HPDE6-E6E7 (cell line): ENCODE results near the gene TRPV5.

Experiments used
- DNase-seq: peaks from one replicate; pipeline ENCODE4 v3.0.0; 2011; ENCODE audit warnings: missing footprints; ENCODE audit errors: extremely low spot score

The TRPV5 gene

DNA sequence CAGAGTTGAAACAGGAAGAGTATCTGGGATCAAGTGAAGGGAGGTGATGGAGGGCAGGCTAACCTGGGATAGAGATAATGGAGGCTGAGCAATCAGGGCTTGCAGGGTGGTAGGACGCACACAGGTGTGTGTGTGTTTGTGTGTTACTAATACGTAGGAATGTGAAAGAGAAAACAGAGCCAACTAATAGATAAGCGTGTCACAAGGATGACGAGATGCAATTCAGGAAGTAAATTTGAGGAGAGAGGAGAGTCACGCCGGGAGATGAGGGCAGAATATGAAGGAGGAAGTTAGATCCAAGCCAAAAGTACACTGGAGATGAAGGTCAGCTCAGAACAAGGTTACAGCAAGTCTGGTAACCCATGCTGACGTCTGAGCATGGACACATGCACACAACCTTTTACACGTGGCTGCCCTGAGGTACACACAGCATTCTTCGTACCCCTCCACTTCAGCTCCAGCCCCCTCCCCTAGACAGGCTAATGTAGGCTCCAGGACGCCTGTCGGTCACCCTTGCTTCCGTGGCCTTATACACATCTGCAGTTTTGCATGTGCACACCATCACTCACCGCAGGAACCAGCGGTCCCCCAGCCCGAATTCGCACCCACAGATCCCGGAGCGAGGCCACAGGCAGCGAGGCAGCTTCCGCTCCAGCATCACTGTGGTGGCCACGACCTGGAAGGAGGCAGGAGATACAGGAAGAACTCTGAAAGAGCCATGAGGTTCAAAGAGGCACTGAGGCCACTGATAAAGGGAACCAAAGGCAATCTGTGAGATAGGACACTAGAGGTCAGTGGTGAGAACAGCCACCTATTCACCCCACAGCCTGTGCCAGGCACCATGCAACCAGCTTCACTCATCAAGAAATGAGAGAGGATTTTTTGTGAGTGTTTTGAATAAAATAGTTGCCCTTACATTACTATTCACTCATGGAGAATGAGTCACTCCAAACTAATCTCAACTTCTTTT is 24.3 kb downstream of the TRPV5 start:
- DNase-seq, result no peak

DNA sequence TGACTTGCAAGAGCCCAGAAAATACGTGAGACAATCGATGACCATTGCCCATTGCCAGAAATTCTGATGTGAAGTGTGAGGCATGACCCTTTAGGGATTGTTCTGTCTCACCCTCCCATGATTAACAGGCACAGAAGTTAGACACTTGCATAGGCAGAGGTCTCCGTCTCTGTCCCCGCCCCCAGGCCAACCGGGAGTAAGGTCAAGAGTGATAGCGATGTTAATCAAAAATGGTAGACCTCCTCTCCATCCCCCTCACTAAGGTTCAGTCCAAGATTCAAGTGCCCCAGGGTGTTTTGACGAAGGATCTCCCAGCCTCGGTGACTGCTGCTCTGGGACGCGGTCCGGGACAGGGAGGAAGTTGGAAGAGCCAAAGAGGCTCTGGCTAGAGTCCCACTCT is 25.3 kb downstream of the TRPV5 start:
- DNase-seq, result no peak

DNA sequence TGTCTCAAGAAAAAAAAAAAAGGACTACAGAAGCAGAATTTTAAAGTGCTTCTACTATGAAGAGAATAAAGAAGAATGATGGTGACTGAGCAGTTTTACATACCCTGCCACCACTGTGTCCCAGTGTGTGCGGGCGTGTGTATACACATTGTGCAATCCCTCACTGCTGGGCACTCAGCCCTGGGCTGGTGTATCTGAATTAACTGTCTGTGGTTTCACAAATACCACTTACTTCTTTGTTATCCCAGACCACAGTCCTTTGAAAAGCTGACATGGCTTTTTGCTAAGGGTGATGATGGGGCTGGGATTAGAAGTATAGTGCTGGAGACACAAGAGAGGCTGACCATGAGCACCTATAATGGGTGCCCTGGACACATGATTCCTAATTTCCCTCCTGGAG is 26.9 kb downstream of the TRPV5 start:
- DNase-seq, result no peak

DNA sequence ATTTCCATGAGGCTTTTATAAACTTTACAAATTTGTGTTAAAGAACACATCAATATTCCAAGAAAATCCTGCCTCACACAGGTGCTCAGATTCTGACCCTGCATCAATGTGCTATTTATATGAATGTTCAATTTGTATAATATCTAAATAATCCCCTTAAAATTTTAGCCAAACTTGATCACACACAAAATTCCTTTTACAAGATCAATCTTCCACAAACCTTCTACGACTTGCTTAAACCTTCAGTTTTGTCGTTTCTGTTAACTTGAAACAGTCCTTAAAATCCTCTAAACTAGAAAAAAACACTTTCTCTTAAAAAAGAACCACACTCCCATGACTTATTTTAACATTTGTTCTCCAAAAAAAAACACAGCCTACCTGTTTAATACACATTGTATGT is 27.8 kb downstream of the TRPV5 start:
- no peak for DNase-seq

DNA sequence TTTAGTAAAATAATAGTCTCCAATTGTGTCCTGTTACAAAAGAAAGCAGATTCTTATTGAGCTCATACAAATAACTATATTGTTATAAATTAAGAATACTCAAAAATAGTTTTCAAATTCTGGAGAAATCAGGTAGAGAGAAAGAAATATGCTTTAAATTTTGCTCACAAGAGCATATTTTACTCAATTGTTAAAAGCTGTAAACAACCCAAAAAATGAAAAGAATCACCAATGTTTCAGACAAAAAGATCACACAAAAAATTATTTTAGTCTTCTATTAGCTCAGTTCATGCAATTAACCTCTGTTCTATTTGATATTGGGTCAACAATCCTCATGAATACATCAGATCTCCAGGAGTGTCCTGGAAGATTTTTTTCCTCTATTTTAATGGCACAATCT is 29.4 kb downstream of the TRPV5 start:
- no peak for DNase-seq

DNA sequence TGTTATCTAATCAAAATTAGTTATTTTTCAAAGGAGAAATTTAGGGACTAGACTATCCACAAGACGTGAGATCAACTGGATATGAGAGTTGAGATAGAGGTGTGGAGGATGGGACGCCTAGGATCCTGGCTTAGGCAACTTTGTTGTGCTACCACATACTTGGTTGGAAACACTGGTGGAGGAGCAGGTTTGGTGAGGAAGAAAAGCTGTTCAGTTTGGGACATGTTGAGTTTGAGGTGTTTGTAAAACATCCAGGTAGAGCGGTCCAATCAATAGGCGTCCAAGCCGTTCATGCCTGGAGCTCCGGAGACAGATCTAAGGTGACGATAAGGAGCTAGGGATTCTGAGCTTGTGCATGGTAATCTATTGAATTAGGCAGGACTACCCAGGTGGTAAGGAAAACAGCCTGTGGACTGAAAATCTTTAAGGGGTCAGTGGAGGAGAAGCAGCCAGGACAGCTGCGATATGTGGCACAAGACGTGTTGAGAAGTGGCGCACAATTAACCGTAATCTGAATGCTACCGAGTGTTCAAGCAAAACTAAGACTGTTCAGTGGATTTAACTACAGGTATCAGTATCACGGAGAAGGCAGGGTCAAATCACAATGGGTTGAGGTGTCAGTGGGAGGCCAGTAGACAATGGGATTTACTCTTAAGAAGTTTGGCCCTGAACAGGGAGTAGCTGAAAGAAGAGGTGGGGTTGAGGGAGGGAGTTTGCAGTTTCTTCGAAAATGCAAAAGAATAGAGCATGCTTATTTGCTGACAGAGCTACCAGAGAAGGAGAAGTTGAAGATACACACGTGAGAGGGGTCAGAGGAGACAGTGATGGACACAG is 31.9 kb downstream of the TRPV5 start:
- DNase-seq, result no peak

DNA sequence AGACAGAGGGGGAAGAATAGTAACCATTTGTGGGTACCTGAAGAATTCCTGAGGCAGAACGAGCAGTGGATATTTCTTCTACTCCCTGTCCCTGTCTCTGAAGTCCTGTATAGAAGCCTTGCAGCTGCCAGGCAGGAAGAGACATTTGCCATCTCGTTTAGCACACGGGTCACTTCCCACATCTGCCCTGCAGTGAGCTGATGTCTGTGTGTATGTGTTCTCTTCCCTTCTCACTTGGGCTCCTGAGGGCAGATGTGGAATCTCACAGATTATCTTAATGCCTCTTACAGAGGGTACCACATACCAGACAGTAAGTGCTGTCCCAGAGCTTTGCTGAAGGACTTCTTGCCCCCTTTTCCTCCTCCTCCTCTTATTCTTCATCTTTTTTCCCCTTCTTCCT is 33.9 kb downstream of the TRPV5 start:
- no peak for DNase-seq

DNA sequence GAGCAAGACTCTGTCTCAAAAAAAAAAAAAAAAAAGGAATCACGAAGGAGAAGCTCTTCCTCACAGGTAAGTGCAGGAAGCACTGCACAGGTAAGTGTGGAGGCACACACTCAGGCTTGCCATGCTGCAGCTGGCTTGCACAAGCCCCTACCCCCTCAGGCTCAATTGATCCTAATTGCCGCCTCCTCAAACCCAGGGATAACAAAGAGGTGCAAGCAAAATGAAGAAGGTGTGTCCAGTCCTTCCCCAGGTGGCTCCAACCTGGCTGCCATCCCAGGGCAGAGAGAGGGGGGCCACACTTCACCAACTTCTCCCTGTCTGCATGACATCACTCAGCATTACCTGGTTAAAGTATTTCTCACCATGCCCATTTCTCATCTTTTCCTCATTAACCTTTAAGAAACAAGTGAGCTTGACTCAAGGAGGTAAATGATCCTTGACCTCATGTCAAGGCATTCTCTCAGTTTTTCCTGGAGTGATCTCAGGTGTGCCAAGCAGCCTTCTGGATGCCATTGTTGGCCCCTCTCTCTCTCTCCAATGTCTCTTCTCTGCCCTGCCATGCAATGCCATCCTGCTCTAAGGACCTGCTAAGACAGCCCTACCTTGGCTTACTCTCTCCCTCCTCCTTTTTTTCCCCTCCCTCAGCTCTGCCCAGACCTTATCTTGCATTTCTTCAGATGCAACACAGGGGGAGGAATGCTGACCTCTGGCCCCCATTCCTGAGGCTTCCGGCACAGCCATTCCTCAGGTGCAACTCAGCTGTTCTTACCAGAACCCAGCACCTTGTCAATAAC is 35.0 kb downstream of the TRPV5 start:
- DNase-seq, result no peak

DNA sequence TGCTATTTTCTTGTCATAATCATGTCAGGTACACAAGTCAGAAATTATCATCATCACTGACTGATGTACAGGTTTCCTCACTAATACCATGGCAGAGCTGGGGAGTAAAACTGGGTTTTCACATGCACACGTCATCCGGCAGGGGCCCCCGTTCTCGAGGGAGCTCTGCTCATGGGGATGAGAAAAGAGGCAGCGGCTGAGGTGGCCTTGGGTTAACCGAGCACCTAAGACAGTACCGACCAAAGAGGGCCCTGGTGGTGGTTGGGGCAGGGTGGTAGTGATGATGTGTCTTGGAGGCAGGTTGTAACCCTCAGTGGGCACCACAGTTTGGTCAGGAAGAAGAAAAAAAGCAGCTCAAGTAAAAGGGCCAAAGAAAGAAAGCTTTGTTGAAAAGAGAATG is 35.9 kb downstream of the TRPV5 start:
- no peak for DNase-seq

DNA sequence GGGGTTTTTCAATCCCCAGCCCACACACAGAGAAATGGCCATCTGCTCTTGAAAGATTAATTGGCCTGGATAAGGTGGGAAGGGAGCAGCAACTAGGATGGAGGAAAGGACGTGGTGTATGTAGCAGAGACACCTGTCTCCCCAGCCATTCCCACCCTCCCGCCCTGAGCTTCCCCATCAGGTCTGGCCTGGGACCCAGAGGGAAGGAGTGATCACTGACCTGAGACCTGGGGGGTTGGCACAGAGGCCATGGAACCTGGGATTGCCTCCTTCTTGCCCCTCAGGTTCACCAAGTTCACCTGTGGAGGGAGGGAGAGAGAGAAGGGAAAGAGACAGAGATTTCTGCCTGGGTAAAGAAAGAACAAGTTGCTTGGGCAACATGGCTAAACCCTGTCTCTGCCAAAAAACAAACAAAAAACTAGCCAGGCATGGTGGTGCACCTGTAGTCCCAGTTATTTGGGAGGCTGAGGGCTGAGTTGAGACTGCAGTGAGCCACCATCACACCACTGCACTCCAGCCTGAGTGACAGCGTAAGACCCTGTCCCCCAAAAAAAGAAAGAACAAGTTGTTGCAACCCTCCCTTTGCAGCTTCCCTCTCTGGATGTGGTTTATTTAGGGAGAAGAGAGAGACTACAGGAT is 36.7 kb downstream of the TRPV5 start:
- DNase-seq, result no peak

DNA sequence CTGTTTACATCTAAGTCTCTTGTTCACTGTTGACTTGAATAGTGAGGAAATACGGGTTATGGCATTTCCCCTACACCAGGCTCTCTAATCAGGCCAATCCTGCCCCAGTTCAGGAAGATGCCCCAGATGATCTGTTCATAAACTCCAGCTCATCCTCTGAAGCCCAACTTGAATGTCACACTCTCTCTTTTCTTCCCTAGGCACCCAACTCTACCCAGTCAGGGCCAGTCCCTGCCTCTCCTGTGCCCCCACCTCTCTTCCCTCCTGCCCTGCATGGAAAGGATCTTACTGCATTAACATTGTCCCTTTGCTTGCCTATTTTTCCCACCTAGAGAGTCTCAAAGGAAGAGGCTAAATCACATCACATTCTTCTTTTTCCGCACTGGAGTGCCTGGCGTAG is 37.4 kb downstream of the TRPV5 start:
- DNase-seq, result no peak

DNA sequence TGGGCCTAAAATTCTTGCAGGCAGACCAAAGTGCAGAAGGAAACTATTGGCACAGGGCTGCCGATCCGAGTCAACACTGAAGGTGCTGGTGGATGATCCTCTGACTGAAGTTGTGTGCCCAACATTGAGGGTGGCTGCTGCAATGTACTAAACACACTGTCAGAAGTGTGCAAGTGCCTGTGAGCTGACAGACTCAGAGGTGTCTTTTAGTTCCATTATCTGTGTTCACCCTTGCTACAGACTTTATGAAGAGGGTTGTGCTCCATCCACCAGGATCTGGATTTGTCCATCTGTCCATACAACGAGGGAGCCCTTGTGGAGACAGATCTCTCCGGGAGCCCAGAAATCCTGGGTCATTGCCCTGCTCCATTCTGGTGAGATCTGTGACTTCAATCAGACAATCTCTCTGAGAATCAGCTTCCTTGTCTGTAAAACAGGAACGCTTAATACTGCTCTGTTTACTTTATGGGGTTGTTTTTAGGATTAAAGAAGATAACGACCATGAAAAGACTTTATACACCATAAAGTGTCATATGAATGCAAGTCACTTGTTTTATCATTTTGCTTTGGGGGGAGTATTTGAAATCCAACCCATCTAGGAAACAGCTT is 38.5 kb downstream of the TRPV5 start:
- DNase-seq, result no peak

DNA sequence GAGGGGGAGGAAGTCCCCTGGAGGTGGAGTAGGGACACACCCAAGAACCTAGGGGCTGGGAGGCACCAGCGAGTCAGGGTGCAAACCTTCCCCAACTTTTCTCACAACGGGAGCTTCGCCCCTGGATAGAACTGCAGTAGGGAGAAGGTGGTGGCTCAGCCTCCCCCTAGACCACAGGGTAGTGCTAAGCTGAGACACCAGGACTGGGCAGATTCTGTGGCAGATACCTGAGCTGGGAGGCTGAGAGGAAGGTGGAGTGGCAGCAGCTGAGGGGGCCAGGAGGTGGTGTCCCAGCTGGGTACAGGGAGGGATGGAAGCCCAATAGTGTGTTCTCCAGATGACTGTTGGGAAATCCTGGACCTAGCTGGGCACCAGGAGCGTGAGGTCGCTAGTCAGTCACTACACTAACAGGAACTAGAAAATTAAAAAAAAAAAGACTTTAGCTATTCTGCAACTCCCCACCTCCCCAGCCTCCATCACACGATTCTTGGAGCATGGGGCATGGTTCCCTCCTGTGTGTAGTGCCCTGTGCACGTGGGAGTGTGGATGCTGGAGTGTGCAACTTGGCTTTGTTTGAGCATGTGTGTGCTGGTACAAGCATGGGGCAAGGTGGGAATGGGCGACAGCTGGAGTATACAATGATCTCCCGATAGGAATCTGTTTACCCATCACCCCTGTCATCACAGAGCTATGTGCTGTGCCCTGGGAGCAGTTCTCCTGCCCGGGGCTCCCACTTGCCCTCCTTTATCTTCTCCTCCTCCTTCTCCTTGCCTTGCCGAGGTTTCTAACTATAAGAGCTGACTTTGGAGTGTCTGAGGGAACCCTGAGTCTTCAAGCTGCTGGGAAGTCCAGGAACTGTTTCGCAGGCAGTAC is 39.2 kb downstream of the TRPV5 start:
- DNase-seq, result no peak

DNA sequence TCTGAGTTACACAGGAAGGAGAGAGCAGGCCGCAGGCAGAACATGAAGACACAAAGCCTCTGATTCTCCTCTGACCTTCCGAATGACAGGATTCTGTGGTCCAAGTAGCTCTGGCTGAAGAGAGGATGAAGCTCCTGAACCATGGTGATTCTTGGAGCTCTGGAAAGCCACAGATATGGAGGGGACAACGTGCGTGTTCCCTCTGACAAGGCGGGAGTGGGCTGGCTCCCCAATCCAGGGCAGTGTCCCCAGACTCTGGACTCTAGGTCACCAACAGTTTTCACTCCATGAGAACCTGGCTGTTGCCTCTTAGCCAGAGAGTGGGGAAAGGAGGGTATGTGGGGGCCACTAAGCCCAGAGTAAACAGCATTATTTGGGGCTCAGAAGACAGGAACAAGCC is 40.6 kb downstream of the TRPV5 start:
- no peak for DNase-seq

DNA sequence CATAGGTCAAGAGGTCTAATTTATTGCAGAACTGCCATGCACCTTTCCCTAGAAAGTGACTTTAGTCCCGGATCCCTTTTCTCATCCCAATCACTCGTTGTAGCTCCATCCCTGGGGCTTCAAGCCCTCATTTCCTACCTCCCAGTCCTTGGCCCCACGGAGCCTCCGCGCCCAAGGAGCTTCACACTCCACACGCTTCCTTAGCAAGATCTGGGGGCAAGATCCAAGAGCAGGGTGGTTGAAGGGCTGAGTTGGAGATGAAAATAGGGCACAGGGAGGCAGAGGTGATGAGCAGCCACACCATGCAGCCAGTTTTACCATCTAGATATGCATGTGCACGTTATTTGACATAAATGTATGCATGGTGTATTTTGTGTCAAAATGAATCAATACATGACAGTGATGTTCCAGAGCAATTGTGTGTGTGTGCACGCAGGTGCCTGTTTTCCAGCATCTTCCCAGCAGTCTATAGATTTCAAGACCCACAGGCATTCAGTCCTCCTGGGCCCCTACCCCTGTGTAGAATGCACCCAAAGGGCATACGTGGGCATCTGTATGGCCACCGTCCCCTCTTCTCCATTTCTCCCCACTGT is 42.0 kb downstream of the TRPV5 start:
- no peak for DNase-seq

DNA sequence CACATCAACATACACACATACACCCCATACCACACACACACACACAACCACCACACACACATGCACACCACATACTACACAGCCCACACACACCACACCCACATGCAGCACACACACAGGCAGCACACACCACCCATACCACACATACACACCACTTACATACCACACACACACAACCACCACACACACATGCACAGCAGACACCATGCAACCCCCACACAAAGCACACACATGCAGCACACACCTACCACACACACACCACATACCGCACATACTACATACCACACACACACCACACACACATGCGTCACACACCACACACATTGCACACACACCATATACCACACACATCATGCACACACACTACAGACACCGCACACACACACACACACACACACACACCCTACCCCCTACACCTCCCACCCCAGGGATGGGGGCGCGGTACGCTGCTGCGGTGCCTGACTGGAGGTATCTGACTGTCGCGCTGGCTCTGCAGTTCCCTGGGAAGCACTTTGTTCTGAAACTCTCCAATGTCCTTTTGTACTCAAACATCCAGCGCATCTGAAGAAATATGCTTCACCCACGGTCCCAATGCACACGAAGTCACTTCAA is 42.6 kb downstream of the TRPV5 start:
- no peak for DNase-seq

DNA sequence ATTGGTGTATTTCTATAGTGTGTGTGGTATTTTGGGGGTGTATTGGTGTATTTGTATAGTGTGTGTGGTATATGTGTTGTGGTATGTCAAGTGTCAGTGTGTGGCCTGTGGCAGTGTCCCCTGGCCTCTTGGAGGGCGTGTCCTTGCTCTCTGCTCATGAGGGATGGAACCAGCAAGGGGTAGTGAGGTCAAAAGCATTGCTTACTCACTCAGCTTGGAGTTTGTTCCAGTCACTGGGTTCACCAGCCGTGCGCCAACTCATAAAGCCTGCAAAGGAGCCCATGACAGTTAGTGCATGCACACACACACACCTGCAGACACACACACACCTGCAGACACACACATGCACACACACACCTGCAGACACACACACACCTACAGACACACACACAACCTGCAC is 43.7 kb downstream of the TRPV5 start:
- DNase-seq, result no peak

DNA sequence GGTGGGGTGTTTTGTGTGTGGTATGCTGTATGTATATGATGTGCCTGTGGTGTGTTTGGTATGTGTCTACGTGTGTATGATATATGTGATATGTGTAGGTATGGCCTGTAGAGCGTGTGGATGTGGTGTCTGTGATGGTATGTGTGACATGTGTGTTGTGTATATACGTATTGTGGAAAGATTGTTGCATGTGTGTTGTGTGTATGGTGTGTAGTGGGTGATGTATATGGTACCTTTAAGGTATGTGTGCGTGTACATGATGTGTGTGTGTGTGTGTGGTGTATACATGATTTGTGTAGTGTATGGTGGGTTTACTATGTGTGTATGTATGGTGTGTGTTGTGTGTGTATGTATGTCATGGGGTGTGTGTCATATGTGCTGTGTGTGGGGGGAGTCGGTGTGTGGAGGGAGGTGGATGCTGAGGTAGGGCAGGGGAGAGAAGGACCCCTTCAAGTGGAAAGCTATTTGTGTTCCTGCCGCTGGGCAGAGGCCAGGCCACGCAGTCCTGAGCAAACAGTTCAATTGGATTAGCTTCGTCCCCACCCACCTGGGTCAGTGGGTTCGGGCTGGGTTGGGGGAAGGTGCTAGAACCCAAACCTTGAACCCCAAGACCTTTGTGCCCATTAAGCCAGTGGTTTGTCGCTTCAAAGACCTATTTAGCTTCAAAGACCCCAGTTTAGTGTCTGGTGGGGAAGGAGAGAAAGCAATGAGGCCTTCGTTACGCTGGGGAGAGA is 46.1 kb downstream of the TRPV5 start:
- no peak for DNase-seq

DNA sequence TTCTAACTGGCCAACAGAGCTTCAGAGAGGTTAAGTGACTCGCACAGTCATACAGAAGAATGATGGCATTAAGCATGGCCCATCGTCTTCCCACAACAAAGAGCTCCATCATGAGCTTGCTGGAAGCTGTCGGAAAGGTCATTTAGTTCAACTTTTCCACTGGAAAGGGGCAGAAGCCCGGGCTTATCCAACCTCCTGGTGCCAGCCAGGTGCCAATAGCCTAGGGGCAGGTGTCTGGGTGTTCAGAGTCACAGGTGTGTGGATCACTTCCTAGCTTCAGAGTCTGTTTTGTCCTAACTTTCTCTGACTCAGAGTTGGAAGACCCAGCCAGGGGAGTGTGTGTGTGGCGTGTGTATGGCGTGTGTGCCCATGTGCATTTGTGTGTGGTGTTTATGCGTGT is 46.7 kb downstream of the TRPV5 start:
- DNase-seq, result no peak
